ENCODE measurements around the gene RASSF8. TPM values are rescaled to one million over a fixed set of nuclear protein-coding genes. Genes with fewer than 3 reads are reported as not detected.

RASSF8 gene
- polyA plus RNA-seq, 3 donors = 0.08 to 0.39 TPM; not detected in 1

DNA sequence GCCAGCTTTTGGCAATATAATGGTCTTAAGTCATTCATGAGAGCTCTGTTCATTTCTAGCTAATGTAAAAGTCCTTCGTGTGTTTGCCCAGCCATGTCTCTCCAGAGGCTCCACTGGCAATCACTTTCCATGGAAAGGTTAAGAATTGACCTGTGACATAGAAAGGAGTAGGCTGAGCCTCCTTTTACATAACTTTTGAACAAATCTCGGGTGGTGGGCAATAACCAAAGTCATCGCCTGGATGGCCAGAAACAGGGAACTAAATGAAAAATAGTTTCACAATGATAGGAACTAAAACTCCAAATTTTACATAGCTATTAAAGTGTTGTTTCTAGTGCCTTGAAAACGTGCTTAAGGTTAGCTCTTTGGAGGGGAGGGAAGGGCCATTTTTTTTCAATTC, 159.8 kb downstream of the RASSF8 start:
- TF ChIP-seq, protein P1, sequence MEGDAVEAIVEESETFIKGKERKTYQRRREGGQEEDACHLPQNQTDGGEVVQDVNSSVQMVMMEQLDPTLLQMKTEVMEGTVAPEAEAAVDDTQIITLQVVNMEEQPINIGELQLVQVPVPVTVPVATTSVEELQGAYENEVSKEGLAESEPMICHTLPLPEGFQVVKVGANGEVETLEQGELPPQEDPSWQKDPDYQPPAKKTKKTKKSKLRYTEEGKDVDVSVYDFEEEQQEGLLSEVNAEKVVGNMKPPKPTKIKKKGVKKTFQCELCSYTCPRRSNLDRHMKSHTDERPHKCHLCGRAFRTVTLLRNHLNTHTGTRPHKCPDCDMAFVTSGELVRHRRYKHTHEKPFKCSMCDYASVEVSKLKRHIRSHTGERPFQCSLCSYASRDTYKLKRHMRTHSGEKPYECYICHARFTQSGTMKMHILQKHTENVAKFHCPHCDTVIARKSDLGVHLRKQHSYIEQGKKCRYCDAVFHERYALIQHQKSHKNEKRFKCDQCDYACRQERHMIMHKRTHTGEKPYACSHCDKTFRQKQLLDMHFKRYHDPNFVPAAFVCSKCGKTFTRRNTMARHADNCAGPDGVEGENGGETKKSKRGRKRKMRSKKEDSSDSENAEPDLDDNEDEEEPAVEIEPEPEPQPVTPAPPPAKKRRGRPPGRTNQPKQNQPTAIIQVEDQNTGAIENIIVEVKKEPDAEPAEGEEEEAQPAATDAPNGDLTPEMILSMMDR (IDR thresholded peaks at IDR 0.05) = no peak
- WGBS (ENCODE audit: insufficient coverage) = 100% methylated on average over 1 of the region's 4 CpGs
- DNase-seq = peak in 2 of 3 donors; percentile 35 to 39
- no peak overlapping the region for H3K4me2 ChIP-seq (replicated peaks; ENCODE audit: extremely low read depth, low read length, poor library complexity, severe bottlenecking)
- no peaks in the 10 kb centered on the region for H3K79me2 ChIP-seq (ENCODE audit: insufficient read depth, low read length)
- peaks cover 0 to 10% of the 10 kb centered on the region in 2 donors for H3K9me3 ChIP-seq (replicated peaks in 1 of 2; ENCODE audit: control insufficient read depth in 1 of 2, insufficient read depth in 1 of 2, low read length in 2 of 2)
- Mint-ChIP-seq H3K4me3 (no peak overlapping the region), H3K36me3 (peaks cover 4 to 8% of the 10 kb centered on the region in 2 donors), H3K27me3 (ENCODE audit: low read depth in 3 of 3) (peaks cover 38 to 52% (median 43%) of the 10 kb centered on the region in 3 donors), H3K27ac (no peak overlapping the region), H3K4me1 (peaks cover 26% of the 10 kb centered on the region), H3K9me3 (peaks cover 0 to 14% (median 5%) of the 10 kb centered on the region in 7 donors)
- H3K4me1 ChIP-seq (ENCODE audit: control insufficient read depth in 1 of 2, insufficient read depth in 2 of 2, low read length in 2 of 2) = peaks cover 31 to 32% of the 10 kb centered on the region in 2 donors
- intact Hi-C loops (cut with micrococcal nuclease) = no loop called here
- no peak overlapping the region for H2AFZ ChIP-seq (ENCODE audit: insufficient read depth, low read depth, low read length, poor library complexity, severe bottlenecking)
- H4K20me1 ChIP-seq (ENCODE audit: insufficient read depth, low read length) = no peaks in the 10 kb centered on the region
- H3K4me3 ChIP-seq (replicated peaks in 1 of 3; ENCODE audit: low read depth in 2 of 3, low read length in 3 of 3) = no peak overlapping the region
- no peak overlapping the region for H3K27ac ChIP-seq (ENCODE audit: low read depth in 1 of 2, low read length in 2 of 2)
- H3K27me3 ChIP-seq (ENCODE audit: control insufficient read depth in 2 of 2, insufficient read depth in 2 of 2, low read length in 2 of 2) = peaks cover 31 to 46% of the 10 kb centered on the region in 2 donors
- H3K9ac ChIP-seq (ENCODE audit: insufficient read depth, low read length, poor library complexity, severe bottlenecking) = no peak overlapping the region
- no peaks in the 10 kb centered on the region for H3K36me3 ChIP-seq (replicated peaks in 1 of 2; ENCODE audit: control insufficient read depth in 1 of 2, insufficient read depth in 2 of 2, low read length in 2 of 2)

DNA sequence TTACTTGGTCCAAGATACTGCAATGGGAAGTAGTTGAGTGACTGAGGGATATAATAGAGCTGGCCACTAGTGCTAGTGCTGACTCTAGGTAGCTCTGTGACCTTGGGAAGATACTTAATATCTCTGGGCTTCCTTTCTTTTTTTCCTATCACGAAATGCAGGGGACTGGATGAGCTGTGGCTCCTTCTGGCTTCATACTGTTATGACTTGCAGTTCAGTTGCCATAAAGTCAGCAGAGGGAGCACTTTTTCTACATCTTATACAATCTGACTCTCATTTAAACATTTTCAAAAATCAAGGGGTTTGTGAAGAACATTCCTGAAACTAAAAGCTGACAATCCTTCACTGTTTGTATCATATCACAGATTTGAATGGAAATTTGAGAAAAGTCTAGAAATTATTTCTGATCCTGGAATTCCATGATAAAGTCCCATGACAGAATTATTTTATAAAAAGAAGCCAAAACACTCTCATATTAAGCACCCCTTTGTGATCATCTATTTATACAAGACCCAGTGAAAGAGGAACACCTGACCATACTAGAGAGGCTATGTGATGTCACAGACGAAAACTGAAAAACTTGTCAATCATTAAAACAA, 161.0 kb downstream of the RASSF8 start:
- WGBS (ENCODE audit: insufficient coverage) = 20% methylated on average over 1 of the region's 2 CpGs
- no peak overlapping the region for H3K27ac Mint-ChIP-seq

More for the DNA sequence above, 161.0 kb downstream of the RASSF8 start:
- Histone ChIP-seq H3K4me1 (ENCODE audit: control insufficient read depth in 1 of 2, insufficient read depth in 2 of 2, low read length in 2 of 2) (peaks cover 26 to 27% of the 10 kb centered on the region in 2 donors), H3K4me2 (replicated peaks; ENCODE audit: extremely low read depth, low read length, poor library complexity, severe bottlenecking) (no peak overlapping the region), H3K27me3 (ENCODE audit: control insufficient read depth in 2 of 2, insufficient read depth in 2 of 2, low read length in 2 of 2) (peaks cover 43 to 58% of the 10 kb centered on the region in 2 donors), H2AFZ (ENCODE audit: insufficient read depth, low read depth, low read length, poor library complexity, severe bottlenecking) (no peak overlapping the region), H3K36me3 (replicated peaks in 1 of 2; ENCODE audit: control insufficient read depth in 1 of 2, insufficient read depth in 2 of 2, low read length in 2 of 2) (no peaks in the 10 kb centered on the region), H3K27ac (ENCODE audit: low read depth in 1 of 2, low read length in 2 of 2) (no peak overlapping the region), H3K4me3 (replicated peaks in 1 of 3; ENCODE audit: low read depth in 2 of 3, low read length in 3 of 3) (no peak overlapping the region), H3K9ac (ENCODE audit: insufficient read depth, low read length, poor library complexity, severe bottlenecking) (no peak overlapping the region), H4K20me1 (ENCODE audit: insufficient read depth, low read length) (no peaks in the 10 kb centered on the region), H3K9me3 (replicated peaks in 1 of 2; ENCODE audit: control insufficient read depth in 1 of 2, insufficient read depth in 1 of 2, low read length in 2 of 2) (peaks cover 0 to 15% of the 10 kb centered on the region in 2 donors), H3K79me2 (ENCODE audit: insufficient read depth, low read length) (no peaks in the 10 kb centered on the region)
- peak in 2 of 3 donors; percentile 14 to 15 for DNase-seq
- TF ChIP-seq, protein P1 (IDR thresholded peaks at IDR 0.05) = no peak
- peaks cover 0 to 21% (median 10%) of the 10 kb centered on the region in 7 donors for H3K9me3 Mint-ChIP-seq
- H3K36me3 Mint-ChIP-seq = peaks cover 4 to 13% of the 10 kb centered on the region in 2 donors
- H3K4me3 Mint-ChIP-seq = peak overlapping the region in 1 of 2 donors; percentile 69
- H3K27me3 Mint-ChIP-seq (ENCODE audit: low read depth in 3 of 3) = peaks cover 50 to 59% (median 55%) of the 10 kb centered on the region in 3 donors
- intact Hi-C loops (cut with micrococcal nuclease) = no loop called here
- H3K4me1 Mint-ChIP-seq = peaks cover 26% of the 10 kb centered on the region
